ENCODE results near the gene APOC1.

DNA sequence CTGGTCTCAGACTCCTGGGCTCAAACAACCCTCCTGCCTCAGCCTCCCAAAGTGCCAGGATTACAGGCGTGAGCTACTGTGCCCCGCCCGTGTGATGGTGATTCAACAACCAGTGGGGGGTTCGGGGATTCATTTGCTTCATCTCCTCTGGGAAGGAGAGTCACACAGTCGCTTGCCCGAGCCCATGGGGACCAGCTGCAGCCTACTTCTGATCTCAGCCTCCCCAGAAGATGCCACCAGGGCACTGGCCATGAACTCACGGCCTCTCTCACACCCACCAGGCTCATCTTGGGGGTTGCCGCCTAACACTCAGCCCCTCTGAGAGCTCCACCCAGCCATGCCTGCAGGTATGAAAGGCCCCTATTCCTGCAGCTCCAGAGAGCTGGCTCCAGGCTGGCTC is 16.6 kb upstream of the APOC1 start:
- no peak for TF ChIP-seq EZH2 (IDR thresholded peaks at IDR 0.05; ENCODE audit: low read depth)
- TF ChIP-seq CTCF (conservative IDR thresholded peaks at IDR 0.05), result no peak

All from PC-9 (cell line).